Smooth muscle cell (in vitro differentiated cells): ENCODE data around the gene RHEB. TPM values are rescaled to one million over a fixed set of nuclear protein-coding genes. Genes with fewer than 3 reads are reported as not detected.

ENCODE experiments used
- DNase-seq: peaks from one replicate; lab custom pipeline; 2025; ENCODE audit not compliant: unreplicated experiment; lab: John Stamatoyannopoulos, UW
- H2AFZ ChIP-seq: fragments of 200-600 bp; sonication (generic); 2 replicates; pipeline ENCODE4 v1.6.0; 2016; ENCODE audit warnings: antibody characterized with exemption, low read depth, mild to moderate bottlenecking
- H3F3A ChIP-seq: fragments of 200-600 bp; sonication (generic); 2 replicates; pipeline ENCODE4 v1.6.0; 2017; ENCODE audit warnings: antibody characterized with exemption, low read depth
- H3K27ac ChIP-seq: fragments of 200-600 bp; sonication (generic); 2 replicates; pipeline ENCODE4 v1.5.1; 2016; ENCODE audit warnings: low read depth, mild to moderate bottlenecking
- H3K27me3 ChIP-seq: fragments of 200-600 bp; sonication (generic); 2 replicates; pipeline ENCODE4 v1.6.1; 2016; ENCODE audit warnings: low read depth, mild to moderate bottlenecking
- H3K36me3 ChIP-seq: fragments of 200-600 bp; sonication (generic); 2 replicates; pipeline ENCODE4 v1.5.1; 2016; ENCODE audit warnings: low read depth
- H3K4me1 ChIP-seq: fragments of 200-600 bp; sonication (generic); 2 replicates; pipeline ENCODE4 v1.5.1; 2016; ENCODE audit warnings: low read depth
- H3K4me2 ChIP-seq: fragments of 200-600 bp; sonication (generic); 2 replicates; pipeline ENCODE4 v1.6.0; 2016; ENCODE audit warnings: mild to moderate bottlenecking
- H3K4me3 ChIP-seq: fragments of 200-600 bp; sonication (generic); 2 replicates; pipeline ENCODE4 v1.5.1; 2016; ENCODE audit warnings: mild to moderate bottlenecking
- H3K79me2 ChIP-seq: fragments of 200-600 bp; sonication (generic); 2 replicates; pipeline ENCODE4 v1.6.0; 2016; ENCODE audit warnings: low read depth, mild to moderate bottlenecking
- H3K9ac ChIP-seq: fragments of 200-600 bp; sonication (generic); 2 replicates; pipeline ENCODE4 v1.6.0; 2016; ENCODE audit warnings: low read depth
- H3K9me3 ChIP-seq: fragments of 200-600 bp; sonication (generic); replicated peaks from 2 replicates; pipeline ENCODE4 v1.5.1; 2016; ENCODE audit warnings: low read depth
- H4K20me1 ChIP-seq: fragments of 200-600 bp; sonication (generic); 2 replicates; pipeline ENCODE4 v1.6.0; 2016; ENCODE audit warnings: low read depth
- CTCF ChIP-seq: fragments of 200-600 bp; sonication (generic); IDR thresholded peaks from 2 replicates; pipeline ENCODE4 v1.5.1; 2017; ENCODE audit warnings: borderline replicate concordance, mild to moderate bottlenecking, antibody characterized with exemption; ENCODE audit not compliant: insufficient read depth, poor library complexity, severe bottlenecking
- WGBS: methylation state at CpG from one replicate; pipeline ENCODE4 v1.1.7; 2016; ENCODE audit warnings: low lambda C conversion rate; 5-methylcytosine and 5-hydroxymethylcytosine counted together
- polyA plus RNA-seq: library from polyadenylated mRNA; unstranded; fragments of >200 nt; fragmentation: Nextera tagmentation; extraction: Ambion mirVana; gene quantifications from 2 replicates; pipeline ENCODE4 v1.2.1, GENCODE V29; 2016
- total RNA-seq: library from RNA; depleted of rRNA; stranded (reverse); fragments of >200 nt; gene quantifications from 2 replicates; pipeline ENCODE4 v1.2.3, GENCODE V29; 2014

RHEB gene
- total and polyA plus RNA-seq, 2 experiments from 2014 or later = 115 to 151 TPM

GRCh38 chr7:151426904-151427704 is 92.6 kb downstream of the RHEB start:
- no peak for DNase-seq
- Histone ChIP-seq H3K9me3 (no peaks in the 10 kb centered on the region), H3F3A (peaks cover 32% of the 10 kb centered on the region), H4K20me1 (no peaks in the 10 kb centered on the region), H3K79me2 (no peaks in the 10 kb centered on the region), H3K4me2 (peak overlapping the region; percentile 56), H2AFZ (no peak overlapping the region), H3K9ac (no peak overlapping the region), H3K36me3 (no peaks in the 10 kb centered on the region), H3K27ac (peak overlapping the region; percentile 93), H3K27me3 (no peaks in the 10 kb centered on the region), H3K4me3 (no peak overlapping the region), H3K4me1 (peaks cover 39% of the 10 kb centered on the region)
- 88% methylated on average over 23 of the region's 23 CpGs for WGBS
- TF ChIP-seq CTCF = no peak

GRCh38 chr7:151426441-151426903 is 93.2 kb downstream of the RHEB start:
- no peak for TF ChIP-seq CTCF
- DNase-seq = no peak
- Histone ChIP-seq H3K27me3 (no peaks in the 10 kb centered on the region), H3K9ac (peak overlapping the region; percentile 61), H3K4me3 (no peak overlapping the region), H3K4me1 (peaks cover 39% of the 10 kb centered on the region), H3K9me3 (no peaks in the 10 kb centered on the region), H3K79me2 (no peaks in the 10 kb centered on the region), H3K4me2 (peak overlapping the region; percentile 56), H3K27ac (peak overlapping the region; percentile 93), H4K20me1 (no peaks in the 10 kb centered on the region), H3F3A (peaks cover 32% of the 10 kb centered on the region), H3K36me3 (no peaks in the 10 kb centered on the region), H2AFZ (no peak overlapping the region)
- WGBS = 12% methylated on average over 14 of the region's 14 CpGs

- H3K4me3 ChIP-seq = no peak overlapping the region
- H3K27ac ChIP-seq = peak overlapping the region; percentile 93
- H3K36me3 ChIP-seq = no peaks in the 10 kb centered on the region
- H3K4me2 ChIP-seq = peak overlapping the region; percentile 56
- WGBS = 28% methylated on average over 7 of the region's 7 CpGs
- H3K27me3 ChIP-seq = no peaks in the 10 kb centered on the region
- DNase-seq = no peak
- peaks cover 39% of the 10 kb centered on the region for H3K4me1 ChIP-seq
- H4K20me1 ChIP-seq = no peaks in the 10 kb centered on the region
- no peaks in the 10 kb centered on the region for H3K79me2 ChIP-seq
- no peaks in the 10 kb centered on the region for H3K9me3 ChIP-seq
- H3F3A ChIP-seq = peaks cover 32% of the 10 kb centered on the region
- TF ChIP-seq CTCF = no peak
- peak overlapping the region; percentile 61 for H3K9ac ChIP-seq
- no peak overlapping the region for H2AFZ ChIP-seq
Measured at GRCh38 chr7:151425670-151426440, 93.8 kb downstream of the RHEB start.
